Erythroblast (primary cell): ENCODE data around the gene DENND4A.

ENCODE experiments used
- GATA1 ChIP-seq: IDR thresholded peaks from 2 replicates; pipeline ENCODE4 v1.6.1; 2011; ENCODE audit warnings: low read depth, mild to moderate bottlenecking, control low read depth, low read length, moderate library complexity
- POLR2A ChIP-seq: IDR thresholded peaks from 2 replicates; pipeline ENCODE4 v1.6.1; 2011; ENCODE audit warnings: mild to moderate bottlenecking, low read length

DNA sequence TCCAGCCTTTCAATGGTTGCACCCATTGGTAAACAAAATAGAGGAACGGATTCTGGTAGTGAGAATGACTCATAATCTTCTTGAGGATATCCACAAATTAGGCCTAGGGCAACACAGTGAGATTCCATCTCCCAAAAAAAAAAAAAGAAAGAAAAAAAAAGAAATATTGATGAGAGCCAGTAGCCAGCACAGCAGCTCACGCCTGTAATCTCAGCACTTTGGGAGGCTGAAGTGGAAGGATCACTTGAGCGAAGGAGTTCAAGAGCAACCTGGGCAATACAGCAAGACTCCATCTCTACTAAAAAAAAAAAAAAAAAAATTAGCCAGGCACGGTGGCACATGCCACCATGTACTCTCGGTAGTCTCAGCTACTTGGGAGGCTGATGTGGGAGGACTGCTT is 51.9 kb downstream of the DENND4A start:
- TF ChIP-seq POLR2A = no peak
- TF ChIP-seq GATA1 = no peak
